Measurements from ENCODE around the gene RUFY4.

The RUFY4 gene

GRCh38 chr2:218128781-218129457 lies 59.9 kb downstream of the RUFY4 start:
- DNase-seq (ENCODE audit: low read depth, low spot score): no peak
- no peak overlapping the region for H3K4me3 ChIP-seq (ENCODE audit: low read length)

DNA sequence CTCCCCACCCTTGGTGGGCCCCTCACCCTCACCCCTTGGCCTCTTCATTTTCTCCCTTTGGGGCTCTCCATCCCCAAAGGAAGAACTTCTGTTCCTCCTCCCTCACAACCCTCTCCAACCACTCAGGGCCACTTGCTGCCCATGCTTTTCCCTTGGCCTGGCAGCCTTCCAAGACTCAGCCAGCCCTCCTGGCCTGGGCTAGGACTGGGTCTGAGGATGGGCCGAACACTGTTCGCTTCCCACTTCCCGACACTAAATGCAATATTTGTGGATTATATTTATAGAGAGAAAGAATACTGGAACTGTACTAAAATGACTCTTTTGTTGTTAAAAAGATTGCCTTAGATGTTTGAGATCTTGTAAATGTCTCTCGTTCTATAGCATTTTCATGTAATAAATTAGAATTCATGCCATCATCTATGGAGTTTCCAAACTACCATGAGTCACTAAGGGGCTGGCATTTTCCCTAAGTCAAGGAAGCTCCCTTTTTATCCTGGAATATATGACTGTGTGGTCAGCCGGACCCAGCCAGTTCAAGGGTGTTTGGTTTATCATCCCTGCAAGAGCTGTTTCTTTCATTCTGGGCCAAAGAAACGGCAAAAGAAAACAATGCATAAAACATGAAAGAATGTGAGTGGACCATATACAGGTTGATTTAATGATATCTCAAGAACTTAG lies 60.5 kb downstream of the RUFY4 start:
- DNase-seq (ENCODE audit: low read depth, low spot score): no peak

DNA sequence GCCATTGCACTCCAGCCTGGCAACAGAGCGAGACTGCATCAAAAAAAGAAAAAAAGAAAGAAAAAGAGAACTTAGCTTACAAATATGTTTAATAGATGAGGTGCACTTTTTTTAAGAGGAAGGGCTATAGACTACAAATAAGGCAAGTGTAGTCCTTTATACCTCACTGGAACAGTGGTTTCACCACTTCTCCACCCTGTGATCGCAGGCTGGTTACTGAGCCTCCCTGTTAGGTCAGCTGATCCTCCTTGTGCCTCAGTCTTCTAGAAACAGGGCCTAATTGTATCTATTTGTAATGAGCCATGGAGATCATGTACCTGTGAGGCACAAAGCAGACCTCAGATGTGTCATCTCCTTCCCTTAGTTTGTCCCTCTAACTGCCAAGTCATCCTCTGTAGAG lies 61.3 kb downstream of the RUFY4 start:
- no peak overlapping the region for H3K4me3 ChIP-seq (ENCODE audit: low read length)
- DNase-seq (ENCODE audit: low read depth, low spot score): no peak

More for the DNA sequence above, 60.5 kb downstream of the RUFY4 start:
- no peak overlapping the region for H3K4me3 ChIP-seq (ENCODE audit: low read length)

GRCh38 chr2:218130822-218131221 lies 61.8 kb downstream of the RUFY4 start:
- no peak overlapping the region for H3K4me3 ChIP-seq (ENCODE audit: low read length)
- DNase-seq (ENCODE audit: low read depth, low spot score): no peak

DNA sequence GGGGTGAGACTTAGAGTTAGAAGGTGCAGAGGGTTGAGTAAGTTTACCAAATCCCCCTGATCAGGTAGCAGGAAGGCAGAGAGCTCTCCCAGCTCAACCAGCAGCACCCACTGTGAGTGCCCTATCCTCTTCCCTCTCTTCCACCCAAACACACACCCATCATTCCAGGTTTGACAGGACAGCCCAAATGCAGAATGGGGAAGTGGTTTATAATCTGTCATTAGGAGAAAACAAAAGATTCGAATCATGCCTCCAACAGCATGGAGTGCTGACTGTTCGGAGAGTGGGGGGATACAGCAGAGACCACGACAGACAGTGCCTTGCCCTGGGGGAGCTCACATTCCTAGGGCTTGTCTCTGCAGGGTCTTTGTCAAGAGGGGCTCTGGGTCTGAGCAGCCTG lies 68.5 kb downstream of the RUFY4 start:
- H3K4me3 ChIP-seq (ENCODE audit: low read length): no peak overlapping the region
- no peak for DNase-seq (ENCODE audit: low read depth, low spot score)

GRCh38 chr2:218138047-218138446 lies 69.0 kb downstream of the RUFY4 start:
- DNase-seq (ENCODE audit: low read depth, low spot score): no peak
- H3K4me3 ChIP-seq (ENCODE audit: low read length): no peak overlapping the region
